ENCODE results near the gene ACBD5.
"Not testable (repeated sequence)": the region's sequence is repeated elsewhere in the genome, so short reads cannot be mapped to it uniquely, and the experiment has no call there.

ACBD5 gene

DNA sequence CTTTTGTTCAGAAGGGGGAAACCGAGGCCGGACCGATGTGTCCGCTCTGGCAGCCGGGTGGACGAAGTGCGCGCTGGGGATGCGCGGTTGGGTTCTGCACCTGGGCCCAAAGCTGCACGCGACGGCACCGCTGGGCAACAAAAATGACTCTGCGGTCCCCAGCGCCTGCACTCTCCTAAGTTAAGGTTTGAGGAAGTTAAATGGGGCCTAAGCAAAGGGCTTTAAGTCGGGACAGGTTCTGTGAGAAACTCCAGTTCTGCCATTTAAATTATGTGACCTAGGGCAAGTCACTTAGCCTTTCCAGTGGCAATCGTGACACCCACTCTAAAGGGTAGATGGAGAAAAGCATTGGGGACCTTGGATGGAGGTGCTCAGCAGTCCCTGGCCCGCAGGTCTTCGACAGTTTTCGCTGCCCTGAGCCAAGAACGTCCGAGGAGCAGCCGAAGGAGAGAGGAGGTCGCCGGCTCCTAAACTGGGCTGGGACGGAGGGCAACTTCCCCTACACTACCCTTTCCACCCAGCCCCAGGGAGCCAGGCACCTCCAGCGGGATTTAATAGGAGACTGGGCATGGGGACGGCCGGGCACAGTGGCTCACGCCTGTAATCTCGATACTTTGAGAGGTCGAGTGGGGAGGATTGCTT lies 534 bp upstream of the ACBD5 start:
- no peak for DNase-seq (ENCODE audit: low read depth in 1 of 2, low spot score in 1 of 2)

- DNase-seq (ENCODE audit: low read depth in 1 of 2, low spot score in 1 of 2) = not testable (repeated sequence)
These were observed 3.1 kb downstream of the ACBD5 start for GRCh38 chr10:27237531-27237930.

DNA sequence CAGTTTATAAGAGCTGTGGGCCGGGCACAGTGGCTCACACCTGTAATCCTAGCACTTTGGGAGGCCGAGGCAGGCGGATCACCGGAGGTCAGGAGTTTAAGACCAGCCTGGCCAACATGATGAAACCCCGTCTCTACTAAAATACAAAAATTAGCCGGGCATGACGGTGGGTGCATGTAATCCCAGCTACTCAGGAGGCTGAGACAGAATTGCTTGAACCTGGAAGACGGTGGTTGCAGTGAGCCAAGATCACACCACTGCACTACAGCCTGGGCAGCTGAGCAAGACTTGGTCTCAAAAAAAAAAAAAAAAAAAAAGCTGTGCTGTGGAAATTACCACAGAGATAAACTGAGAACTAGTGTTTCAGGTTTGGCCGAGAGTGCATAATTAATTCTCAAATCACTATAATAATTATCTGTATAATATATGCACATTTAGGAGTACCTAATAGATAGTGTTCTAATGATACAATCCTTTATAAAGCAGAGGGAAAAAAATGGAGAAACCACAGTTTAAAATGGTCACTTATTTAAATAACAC lies 3.9 kb downstream of the ACBD5 start:
- DNase-seq (ENCODE audit: low read depth in 1 of 2, low spot score in 1 of 2) = not testable (repeated sequence)

DNA sequence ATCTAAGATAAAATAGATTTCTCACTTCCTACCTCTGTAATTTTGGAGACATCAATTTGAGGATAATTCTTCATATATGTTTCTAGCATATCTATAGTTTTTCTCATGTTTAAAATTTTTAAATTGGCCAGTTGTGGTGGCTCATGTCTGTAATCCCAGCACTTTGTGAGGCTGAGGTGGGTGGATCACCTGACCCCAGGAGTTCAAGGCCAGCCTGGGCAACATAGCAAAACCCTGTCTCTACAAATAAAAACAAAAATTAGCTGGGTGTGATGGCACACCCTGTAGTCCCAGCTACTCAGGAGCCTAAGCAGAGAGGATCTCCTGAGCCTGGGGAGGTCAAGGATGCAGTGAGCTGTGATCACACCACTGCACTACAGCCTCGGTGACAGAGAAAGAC lies 4.9 kb downstream of the ACBD5 start:
- DNase-seq (ENCODE audit: low read depth in 1 of 2, low spot score in 1 of 2) = no peak

DNA sequence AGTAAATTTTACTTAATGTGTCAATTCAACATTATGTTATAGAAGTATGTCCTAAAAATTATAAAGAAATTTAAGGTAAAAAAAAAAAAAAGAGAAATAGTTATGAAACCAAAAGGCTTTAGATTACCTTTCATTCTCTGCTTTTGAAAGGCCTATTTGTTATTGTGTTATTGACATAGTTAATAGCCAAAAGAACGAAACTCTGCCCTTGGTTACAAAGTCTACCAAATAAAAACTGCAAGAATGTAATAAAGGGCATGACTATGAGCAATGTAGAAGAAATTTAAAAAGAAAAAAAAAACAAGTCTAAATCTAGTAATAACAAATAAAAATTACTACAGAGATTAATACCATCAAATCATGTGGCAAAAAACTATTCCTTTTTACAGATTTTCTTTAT lies 10.6 kb downstream of the ACBD5 start:
- DNase-seq (ENCODE audit: low read depth in 1 of 2, low spot score in 1 of 2) = no peak

GRCh38 chr10:27225642-27226257 lies 14.8 kb downstream of the ACBD5 start:
- DNase-seq (ENCODE audit: low read depth in 1 of 2, low spot score in 1 of 2) = no peak

DNA sequence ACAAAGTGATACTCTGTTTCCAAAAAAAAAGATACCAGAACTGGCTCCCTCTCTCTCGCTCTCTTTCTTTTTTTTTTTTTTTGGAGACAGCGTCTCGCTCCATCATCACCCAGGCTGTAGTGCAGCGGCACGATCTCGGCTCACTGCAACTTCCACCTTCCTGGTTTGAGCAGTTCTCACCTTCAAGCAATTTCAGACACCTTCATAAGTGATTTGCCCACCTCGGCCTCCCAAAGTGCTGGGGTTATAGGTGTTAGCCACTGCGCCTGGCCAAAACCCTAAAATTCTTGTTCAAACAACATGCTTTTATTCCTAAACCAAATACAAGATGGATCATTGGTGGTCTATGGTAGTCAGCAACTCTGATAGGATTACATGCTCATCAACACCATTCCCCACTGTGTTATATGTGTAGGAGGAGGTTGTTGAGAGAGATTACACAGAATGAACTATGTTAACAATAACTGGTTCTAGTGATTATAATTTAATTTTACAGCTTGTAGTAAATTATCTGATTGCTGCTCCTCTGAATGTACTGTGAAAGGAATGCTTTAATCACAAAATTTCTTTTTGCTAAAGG lies 15.5 kb downstream of the ACBD5 start:
- no peak for DNase-seq (ENCODE audit: low read depth in 1 of 2, low spot score in 1 of 2)

DNA sequence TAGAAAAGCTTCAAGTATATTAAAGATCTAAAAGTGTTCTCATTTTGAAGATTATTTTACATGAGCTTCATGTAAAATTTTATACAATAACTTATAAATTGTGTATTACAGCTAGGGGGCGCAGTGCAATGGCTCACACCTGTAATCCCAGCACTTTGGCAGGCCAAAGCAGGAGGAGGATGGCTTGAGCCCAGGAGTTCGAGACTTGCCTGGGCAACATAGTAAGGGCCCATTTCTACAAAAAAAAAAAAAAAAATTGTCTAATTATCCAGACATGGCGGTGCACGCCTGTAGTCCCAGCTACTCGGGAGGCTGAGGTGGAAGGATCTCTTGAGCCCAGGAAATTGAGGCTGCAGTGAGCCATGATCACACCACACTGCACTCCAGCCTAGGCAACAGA lies 16.6 kb downstream of the ACBD5 start:
- DNase-seq (ENCODE audit: low read depth in 1 of 2, low spot score in 1 of 2) = peak in 1 of 2 donors; percentile 13

GRCh38 chr10:27207350-27207749 lies 33.2 kb downstream of the ACBD5 start:
- DNase-seq (ENCODE audit: low read depth in 1 of 2, low spot score in 1 of 2) = no peak

GRCh38 chr10:27203806-27204205 lies 36.8 kb downstream of the ACBD5 start:
- no peak for DNase-seq (ENCODE audit: low read depth in 1 of 2, low spot score in 1 of 2)

GRCh38 chr10:27197980-27198620 lies 42.5 kb downstream of the ACBD5 start:
- no peak for DNase-seq (ENCODE audit: low read depth in 1 of 2, low spot score in 1 of 2)

DNA sequence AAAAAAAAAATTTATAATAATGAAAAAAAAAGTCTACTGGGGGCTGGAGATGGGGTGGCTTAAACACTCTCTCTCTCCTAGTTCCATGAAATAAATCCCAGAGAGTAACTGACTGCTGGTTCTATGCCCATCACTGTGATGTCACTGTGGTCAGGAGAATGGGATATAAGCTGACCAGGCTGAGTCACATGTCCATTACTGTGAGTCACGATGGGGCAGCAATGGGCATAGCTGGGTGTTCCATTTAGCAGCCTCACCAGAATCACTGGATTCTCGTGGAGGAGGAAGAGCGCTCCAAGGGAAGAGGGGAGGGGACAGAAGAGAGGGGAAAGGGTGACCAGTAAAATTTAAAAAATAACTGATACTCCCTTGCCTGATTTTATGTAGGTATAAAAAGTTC lies 48.3 kb downstream of the ACBD5 start:
- no peak for DNase-seq (ENCODE audit: low read depth in 1 of 2, low spot score in 1 of 2)

DNA sequence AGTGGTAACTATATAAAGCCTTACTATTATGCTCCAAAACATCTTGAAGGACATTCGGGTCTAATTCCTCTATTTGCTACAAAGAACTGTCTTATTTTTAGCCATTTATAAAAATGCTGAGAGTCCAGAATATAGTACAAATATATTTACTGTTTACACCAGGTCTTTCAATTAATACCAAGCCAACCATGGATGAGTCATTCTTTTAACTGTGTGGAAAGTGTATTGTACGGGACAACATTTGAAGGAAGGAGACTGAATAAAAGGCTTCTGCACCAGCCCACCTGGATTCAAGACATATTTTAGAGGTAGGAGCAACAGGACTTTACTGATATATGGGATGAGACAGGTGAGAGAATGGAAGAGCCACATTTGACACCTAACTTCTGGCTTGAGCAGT lies 50.1 kb downstream of the ACBD5 start:
- DNase-seq (ENCODE audit: low read depth in 1 of 2, low spot score in 1 of 2) = no peak

- no peak for DNase-seq (ENCODE audit: low read depth in 1 of 2, low spot score in 1 of 2)
These were observed 51.7 kb downstream of the ACBD5 start for GRCh38 chr10:27188897-27189296.

GRCh38 chr10:27188259-27188658 lies 52.3 kb downstream of the ACBD5 start:
- DNase-seq (ENCODE audit: low read depth in 1 of 2, low spot score in 1 of 2) = no peak

DNA sequence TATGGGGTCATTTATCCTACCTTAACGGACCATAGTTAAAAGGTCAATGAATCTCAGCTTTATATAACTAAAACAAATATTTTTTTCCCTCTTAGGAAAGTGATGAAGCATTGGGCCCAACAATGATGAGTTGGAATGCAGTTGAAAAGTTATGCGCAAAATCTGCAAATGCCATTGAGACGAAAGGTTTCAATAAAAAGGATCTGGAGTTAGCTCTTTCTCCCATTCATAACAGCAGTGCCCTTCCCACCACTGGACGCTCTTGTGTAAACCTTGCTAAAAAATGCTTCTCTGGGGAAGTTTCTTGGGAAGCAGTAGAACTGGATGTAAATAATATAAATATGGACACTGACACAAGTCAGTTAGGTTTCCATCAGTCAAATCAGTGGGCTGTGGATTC lies 70.7 kb downstream of the ACBD5 start:
- no peak for DNase-seq (ENCODE audit: low read depth in 1 of 2, low spot score in 1 of 2)

DNA sequence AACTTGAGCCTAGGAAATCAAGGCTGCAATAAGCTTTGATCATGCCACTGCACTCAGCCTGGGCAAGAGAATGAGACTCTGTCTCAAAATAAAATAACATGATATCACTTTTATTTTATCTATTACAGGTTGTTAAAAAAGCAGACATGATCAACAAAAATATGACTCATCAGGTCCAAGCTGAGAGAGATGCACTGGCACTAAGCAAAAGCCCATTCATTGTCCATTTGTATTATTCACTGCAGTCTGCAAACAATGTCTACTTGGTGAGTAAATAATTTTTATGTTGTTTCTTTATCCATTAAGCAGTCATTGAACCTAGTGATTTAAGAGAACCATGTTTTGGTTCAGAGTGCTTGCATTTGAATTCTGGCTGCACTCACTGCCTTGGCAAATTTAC lies 82.2 kb downstream of the ACBD5 start:
- DNase-seq (ENCODE audit: low read depth in 1 of 2, low spot score in 1 of 2) = no peak

GRCh38 chr10:27157150-27157549 lies 83.4 kb downstream of the ACBD5 start:
- no peak for DNase-seq (ENCODE audit: low read depth in 1 of 2, low spot score in 1 of 2)

- DNase-seq (ENCODE audit: low read depth in 1 of 2, low spot score in 1 of 2) = not testable (repeated sequence)
These were observed 84.0 kb downstream of the ACBD5 start for GRCh38 chr10:27156566-27156965.

GRCh38 chr10:27155066-27155754 lies 85.4 kb downstream of the ACBD5 start, which contains the start of gene MASTL:
MASTL (plus strand) TSS chr10:27155352; CDS start chr10:27155427, 75 bp downstream.
- DNase-seq (ENCODE audit: low read depth in 1 of 2, low spot score in 1 of 2) = peak; percentile 88 to 90

- no peak for DNase-seq (ENCODE audit: low read depth in 1 of 2, low spot score in 1 of 2)
These were observed 86.8 kb downstream of the ACBD5 start for GRCh38 chr10:27153845-27154193.

Data from activated T-helper 1 cell treated with anti-CD3 and anti-CD28 coated beads, Interleukin-2, amount 50 U/mL, for 16 hours (primary cell).